ENCODE results near the gene NUF2.

DNA sequence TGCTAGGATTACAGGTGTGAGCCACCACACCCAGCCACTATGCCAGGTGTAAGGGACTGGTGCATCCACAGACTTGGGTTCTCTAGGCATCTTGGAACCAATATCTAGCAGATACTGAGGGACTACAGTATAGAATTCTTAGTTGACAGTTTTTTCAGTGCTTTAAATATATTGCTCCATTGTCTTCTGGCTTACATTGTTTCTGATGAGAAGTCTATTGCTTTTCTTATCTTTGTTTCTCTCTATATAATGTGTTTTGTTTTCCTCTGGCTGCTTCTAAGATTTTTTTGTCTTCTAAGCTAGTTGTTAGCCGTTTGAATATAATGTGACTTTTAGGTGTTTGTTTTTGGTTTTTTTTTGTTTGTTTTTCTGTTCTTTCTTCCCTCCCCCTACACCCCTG, 13.5 kb downstream of the NUF2 start:
- TF ChIP-seq, protein P1, sequence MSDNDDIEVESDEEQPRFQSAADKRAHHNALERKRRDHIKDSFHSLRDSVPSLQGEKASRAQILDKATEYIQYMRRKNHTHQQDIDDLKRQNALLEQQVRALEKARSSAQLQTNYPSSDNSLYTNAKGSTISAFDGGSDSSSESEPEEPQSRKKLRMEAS (IDR thresholded peaks at IDR 0.05), result no peak
- TF ChIP-seq TAF1 (conservative IDR thresholded peaks at IDR 0.05) (no peak), RXRA (IDR thresholded peaks at IDR 0.05) (no peak), RAD21 (IDR thresholded peaks at IDR 0.05) (no peak)
- TF ChIP-seq, protein P2, sequence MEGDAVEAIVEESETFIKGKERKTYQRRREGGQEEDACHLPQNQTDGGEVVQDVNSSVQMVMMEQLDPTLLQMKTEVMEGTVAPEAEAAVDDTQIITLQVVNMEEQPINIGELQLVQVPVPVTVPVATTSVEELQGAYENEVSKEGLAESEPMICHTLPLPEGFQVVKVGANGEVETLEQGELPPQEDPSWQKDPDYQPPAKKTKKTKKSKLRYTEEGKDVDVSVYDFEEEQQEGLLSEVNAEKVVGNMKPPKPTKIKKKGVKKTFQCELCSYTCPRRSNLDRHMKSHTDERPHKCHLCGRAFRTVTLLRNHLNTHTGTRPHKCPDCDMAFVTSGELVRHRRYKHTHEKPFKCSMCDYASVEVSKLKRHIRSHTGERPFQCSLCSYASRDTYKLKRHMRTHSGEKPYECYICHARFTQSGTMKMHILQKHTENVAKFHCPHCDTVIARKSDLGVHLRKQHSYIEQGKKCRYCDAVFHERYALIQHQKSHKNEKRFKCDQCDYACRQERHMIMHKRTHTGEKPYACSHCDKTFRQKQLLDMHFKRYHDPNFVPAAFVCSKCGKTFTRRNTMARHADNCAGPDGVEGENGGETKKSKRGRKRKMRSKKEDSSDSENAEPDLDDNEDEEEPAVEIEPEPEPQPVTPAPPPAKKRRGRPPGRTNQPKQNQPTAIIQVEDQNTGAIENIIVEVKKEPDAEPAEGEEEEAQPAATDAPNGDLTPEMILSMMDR (IDR thresholded peaks at IDR 0.05; ENCODE audit: low read depth, low read length, missing input control), result no peak
- TF ChIP-seq, protein P3, sequence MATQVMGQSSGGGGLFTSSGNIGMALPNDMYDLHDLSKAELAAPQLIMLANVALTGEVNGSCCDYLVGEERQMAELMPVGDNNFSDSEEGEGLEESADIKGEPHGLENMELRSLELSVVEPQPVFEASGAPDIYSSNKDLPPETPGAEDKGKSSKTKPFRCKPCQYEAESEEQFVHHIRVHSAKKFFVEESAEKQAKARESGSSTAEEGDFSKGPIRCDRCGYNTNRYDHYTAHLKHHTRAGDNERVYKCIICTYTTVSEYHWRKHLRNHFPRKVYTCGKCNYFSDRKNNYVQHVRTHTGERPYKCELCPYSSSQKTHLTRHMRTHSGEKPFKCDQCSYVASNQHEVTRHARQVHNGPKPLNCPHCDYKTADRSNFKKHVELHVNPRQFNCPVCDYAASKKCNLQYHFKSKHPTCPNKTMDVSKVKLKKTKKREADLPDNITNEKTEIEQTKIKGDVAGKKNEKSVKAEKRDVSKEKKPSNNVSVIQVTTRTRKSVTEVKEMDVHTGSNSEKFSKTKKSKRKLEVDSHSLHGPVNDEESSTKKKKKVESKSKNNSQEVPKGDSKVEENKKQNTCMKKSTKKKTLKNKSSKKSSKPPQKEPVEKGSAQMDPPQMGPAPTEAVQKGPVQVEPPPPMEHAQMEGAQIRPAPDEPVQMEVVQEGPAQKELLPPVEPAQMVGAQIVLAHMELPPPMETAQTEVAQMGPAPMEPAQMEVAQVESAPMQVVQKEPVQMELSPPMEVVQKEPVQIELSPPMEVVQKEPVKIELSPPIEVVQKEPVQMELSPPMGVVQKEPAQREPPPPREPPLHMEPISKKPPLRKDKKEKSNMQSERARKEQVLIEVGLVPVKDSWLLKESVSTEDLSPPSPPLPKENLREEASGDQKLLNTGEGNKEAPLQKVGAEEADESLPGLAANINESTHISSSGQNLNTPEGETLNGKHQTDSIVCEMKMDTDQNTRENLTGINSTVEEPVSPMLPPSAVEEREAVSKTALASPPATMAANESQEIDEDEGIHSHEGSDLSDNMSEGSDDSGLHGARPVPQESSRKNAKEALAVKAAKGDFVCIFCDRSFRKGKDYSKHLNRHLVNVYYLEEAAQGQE (IDR thresholded peaks at IDR 0.05), result no peak
